GM19468 (cell line): Measurements from ENCODE around the gene KCNJ16.

Source experiments
- ATAC-seq: cut with Tn5 transposase; IDR thresholded peaks from one replicate; pipeline ENCODE4 v1.9.1; 2021; ENCODE audit warnings: mild to moderate bottlenecking, moderate library complexity, moderate number of reproducible peaks; ENCODE audit not compliant: unreplicated experiment; ENCODE audit errors: extremely low read depth

The KCNJ16 gene

GRCh38 chr17:70168044-70168976 lies 93.3 kb downstream of the KCNJ16 start:
- ATAC-seq: no peak

DNA sequence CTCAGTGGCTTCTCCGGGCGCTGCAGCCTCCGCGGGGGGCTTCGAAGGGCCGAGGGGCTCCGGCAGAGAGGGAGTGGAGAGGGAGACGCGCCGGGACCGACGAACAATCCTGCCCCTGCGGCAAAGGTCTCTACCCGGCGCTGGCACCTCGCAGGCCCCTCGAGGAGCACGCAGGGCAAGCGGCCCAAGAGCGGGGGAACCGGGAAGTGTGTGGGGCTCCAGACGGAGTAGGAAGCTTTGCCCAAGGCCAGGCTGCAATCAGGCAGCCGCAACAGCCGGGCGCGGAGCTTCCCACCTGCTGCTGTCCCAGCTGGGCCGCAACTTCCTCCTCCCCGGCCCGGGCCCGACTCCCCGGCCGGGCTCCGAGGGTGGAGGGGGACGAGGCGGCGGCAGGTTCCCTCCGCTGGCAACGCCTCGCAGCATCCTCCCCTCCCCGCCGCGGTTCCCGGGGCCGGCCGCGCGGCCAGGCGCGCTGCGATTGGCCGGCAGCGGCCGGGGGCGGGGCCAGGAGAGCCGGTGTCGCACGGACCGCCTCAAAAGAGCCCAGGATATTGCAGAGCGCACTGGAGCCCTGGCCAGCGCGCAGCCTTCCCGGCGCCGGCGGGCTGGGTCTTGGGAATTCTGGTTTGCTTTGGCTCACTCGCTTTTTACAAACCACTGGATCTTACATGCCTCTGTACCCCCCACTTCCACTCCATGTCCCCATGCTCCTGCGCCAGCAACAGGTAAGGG lies 94.1 kb downstream of the KCNJ16 start, which contains the start of gene KCNJ2:
Gene KCNJ2 (plus strand): TSS at position 556 of the 732 bp plus-strand sequence. CDS start 5,508 bp downstream, outside the sequence.
- peak; percentile 85 for ATAC-seq

DNA sequence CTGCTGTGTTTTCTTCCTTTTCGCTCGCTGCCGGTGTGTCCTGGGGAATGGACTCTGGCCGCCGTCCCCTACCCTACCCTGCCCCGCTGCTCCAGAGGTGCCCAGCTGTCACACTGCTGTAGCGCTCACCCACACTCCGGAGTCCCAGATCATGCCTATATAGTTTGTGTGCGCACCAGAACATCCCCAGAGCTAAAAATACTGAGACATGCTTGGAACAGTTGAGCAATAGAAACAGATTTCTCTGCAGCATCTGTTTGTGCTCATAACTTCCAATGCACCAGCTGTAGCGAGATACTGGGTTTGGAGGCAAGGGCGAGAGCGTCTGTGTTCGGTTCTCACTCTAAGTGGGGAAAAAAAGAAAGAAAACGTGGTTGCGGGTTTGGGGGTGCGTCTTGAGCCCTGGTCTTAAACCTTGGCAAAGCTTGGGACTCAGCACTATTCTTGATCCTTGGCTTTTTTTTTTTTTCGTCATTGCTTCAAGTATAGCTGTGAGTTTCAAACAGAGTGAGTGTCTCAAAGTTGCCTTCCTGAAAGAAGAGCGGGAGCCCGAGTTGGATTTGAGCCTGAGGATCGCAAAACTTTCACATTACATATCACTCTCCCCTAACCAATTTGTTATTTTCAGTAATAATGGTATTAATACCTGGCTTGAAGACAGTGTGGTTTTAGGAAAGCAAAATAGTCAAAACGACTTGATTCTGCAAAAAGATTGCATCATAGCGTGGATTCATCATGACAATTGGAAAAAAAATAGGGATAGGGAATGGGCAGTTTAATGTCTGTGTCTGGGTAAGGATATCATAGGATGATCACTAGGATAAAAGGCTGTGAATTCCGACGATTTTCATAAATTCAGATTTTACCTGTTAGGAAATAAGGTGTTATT lies 94.9 kb downstream of the KCNJ16 start:
- no peak for ATAC-seq

DNA sequence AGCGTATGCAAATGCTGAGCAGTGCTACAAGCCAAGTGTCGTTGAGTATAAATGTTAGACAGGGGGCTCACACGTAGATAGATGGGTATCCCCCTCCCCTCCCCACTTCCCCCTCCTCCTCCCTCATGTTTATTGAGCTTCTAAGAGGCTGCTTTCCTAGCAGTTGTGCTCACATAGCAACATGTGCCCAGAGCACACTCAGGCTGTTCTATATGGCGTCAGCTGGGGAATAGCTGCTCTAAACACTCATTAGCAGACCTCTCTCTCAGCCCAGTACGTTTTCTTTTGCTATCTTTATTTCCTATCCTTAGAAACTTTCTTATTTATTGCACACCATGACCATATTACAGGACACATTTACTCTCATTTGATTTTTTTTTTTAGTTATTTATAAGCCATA lies 96.1 kb downstream of the KCNJ16 start:
- no peak for ATAC-seq

DNA sequence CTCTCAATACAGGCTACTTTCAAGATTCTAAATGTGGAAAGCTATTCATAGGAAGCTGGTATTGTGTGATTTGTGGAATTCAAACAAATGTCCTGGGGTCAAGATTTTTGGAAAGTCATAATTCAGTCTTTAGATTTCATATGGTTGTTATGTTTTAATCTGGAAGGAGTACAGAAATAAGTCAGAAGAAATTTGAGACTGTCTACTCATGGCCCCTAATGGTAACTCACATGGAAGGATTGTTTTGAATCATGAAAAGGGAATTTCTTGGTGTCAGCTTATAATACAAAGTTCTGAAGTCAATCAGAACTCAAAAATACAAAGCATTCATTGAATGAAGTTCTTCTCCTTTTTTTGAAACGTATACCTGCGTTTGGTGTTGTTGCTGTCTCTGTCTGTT lies 97.4 kb downstream of the KCNJ16 start:
- no peak for ATAC-seq

GRCh38 chr17:70172923-70173322 lies 97.9 kb downstream of the KCNJ16 start:
- ATAC-seq: no peak

- ATAC-seq: no peak
These were observed 98.7 kb downstream of the KCNJ16 start for GRCh38 chr17:70173681-70174080.

DNA sequence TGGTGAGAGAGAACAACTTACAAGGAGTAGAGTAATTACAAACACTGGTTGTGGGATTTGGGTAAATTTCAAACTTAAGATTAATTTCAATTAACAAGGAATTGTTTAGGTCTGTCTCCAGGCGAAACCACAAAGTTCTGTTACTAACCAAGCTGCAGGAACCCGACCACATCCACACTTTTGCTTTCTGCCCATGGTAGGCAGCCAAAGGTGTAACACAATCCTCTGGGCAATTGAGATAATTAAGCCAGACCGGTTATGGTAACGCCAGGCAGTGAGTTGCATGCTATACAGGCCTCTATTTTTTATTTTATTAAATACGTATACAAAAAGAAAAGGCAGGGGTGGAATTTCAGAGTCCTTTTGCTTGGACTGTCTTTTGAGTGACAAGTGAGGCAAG lies 106.4 kb downstream of the KCNJ16 start:
- ATAC-seq: no peak

GRCh38 chr17:70181866-70182265 lies 106.8 kb downstream of the KCNJ16 start:
- no peak for ATAC-seq

DNA sequence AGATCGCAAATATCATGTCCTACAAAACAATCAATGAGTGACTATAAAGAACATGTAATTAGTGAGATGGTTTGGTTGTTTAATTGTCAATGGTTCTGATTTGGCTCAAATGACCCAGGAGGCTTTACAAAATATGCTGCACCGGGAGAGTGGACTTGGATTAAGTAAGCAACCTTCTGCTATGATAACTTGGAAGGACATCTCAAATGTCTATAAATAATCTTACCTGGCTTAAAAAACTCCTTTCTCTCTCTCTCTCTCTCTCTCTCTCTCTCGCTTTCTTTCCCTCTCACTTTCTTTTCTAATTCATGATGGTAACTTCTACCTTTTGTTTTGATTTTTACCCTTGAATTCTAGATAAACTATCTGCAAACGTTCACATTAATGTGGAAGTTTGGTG lies 108.5 kb downstream of the KCNJ16 start:
- ATAC-seq: no peak

GRCh38 chr17:70184207-70184606 lies 109.2 kb downstream of the KCNJ16 start:
- ATAC-seq: no peak

GRCh38 chr17:70184770-70185169 lies 109.7 kb downstream of the KCNJ16 start:
- ATAC-seq: no peak
